H1 (cell line): ENCODE data around the gene WNT1. TPM values are rescaled to one million over a fixed set of nuclear protein-coding genes. Genes with fewer than 3 reads are reported as not detected.

ENCODE experiments used
- CTCF ChIA-PET: fragments of 300-600 bp; sonication (Branson Sonifier 250); formaldehyde crosslinking; loops from one replicate; lab custom pipeline; 2021; ENCODE audit not compliant: partially characterized antibody; lab: Charles Lee
- POLR2A ChIA-PET: fragments of 300-600 bp; sonication (Branson Sonifier 250); formaldehyde crosslinking; loops from one replicate; lab custom pipeline; 2021; ENCODE audit warnings: inconsistent platforms; ENCODE audit not compliant: partially characterized antibody; lab: Charles Lee
- DNase-seq, 2 experiments: peaks; one replicate each; pipeline versions ENCODE4 v3.0.0 to v3.0.0-alpha.2; 2010 to 2022; ENCODE audit warnings: low spot score in 2 of 2, low read depth in 1 of 2, mixed read lengths in 1 of 2
- FAIRE-seq: peaks from 2 replicates; lab custom pipeline; 2011; peaks lifted over from hg19 to GRCh38; lab: Jason Lieb, UNC
- H2AFZ ChIP-seq: 2 replicates; pipeline ENCODE4 v1.8.1; 2012; ENCODE audit warnings: low read length, inconsistent platforms
- H2AK5ac ChIP-seq: 2 replicates; pipeline ENCODE4 v1.6.1; 2013; ENCODE audit warnings: low read depth, low read length
- H2BK120ac ChIP-seq: replicated peaks from 2 replicates; pipeline ENCODE3; 2013; ENCODE audit warnings: low read depth, low read length, inconsistent platforms
- H2BK12ac ChIP-seq: 2 replicates; pipeline ENCODE4 v1.6.1; 2013; ENCODE audit warnings: low read depth, low read length
- H2BK15ac ChIP-seq: 2 replicates; pipeline ENCODE4 v1.6.1; 2013; ENCODE audit warnings: low read length
- H2BK20ac ChIP-seq: 2 replicates; pipeline ENCODE4 v1.6.1; 2013; ENCODE audit warnings: low read length
- H2BK5ac ChIP-seq: 2 replicates; pipeline ENCODE4 v1.6.1; 2013; ENCODE audit warnings: low read depth, low read length
- H3K14ac ChIP-seq: 2 replicates; pipeline ENCODE4 v1.6.1; 2013; ENCODE audit warnings: inconsistent platforms; ENCODE audit not compliant: insufficient read length
- H3K18ac ChIP-seq: 2 replicates; pipeline ENCODE4 v1.6.1; 2013; ENCODE audit warnings: low read length; ENCODE audit errors: extremely low read depth
- H3K23ac ChIP-seq: 2 replicates; pipeline ENCODE4 v1.6.1; 2013; ENCODE audit warnings: inconsistent platforms; ENCODE audit not compliant: insufficient read length
- H3K23me2 ChIP-seq: 2 replicates; pipeline ENCODE4 v1.6.1; 2013; ENCODE audit warnings: low read depth, low read length
- H3K27ac ChIP-seq: 2 replicates; pipeline ENCODE4 v1.6.1; 2011; ENCODE audit warnings: low read depth, low read length, inconsistent platforms
- H3K27me3 ChIP-seq, 4 experiments: replicated peaks in 1 of 4; 1 replicate in 1 of 4; 2 replicates in 3 of 4; pipeline versions ENCODE4 v1.6.1 to v1.8.1; 2011 to 2013; ENCODE audit warnings: low read length in 3 of 4, mild to moderate bottlenecking in 3 of 4, inconsistent platforms in 2 of 4, mixed read lengths in 2 of 4, moderate library complexity in 1 of 4; ENCODE audit not compliant: control insufficient read depth in 3 of 4, insufficient read depth in 3 of 4; ENCODE audit errors: extremely low read depth in 1 of 4
- H3K36me3 ChIP-seq, 4 experiments: 2 replicates each; pipeline versions ENCODE4 v1.6.1 to v1.8.1; 2011 to 2013; ENCODE audit warnings: mild to moderate bottlenecking in 4 of 4, low read length in 3 of 4, moderate library complexity in 2 of 4, control low read depth in 1 of 4, inconsistent platforms in 1 of 4; ENCODE audit not compliant: insufficient read depth in 4 of 4, control insufficient read depth in 2 of 4
- H3K4ac ChIP-seq: replicated peaks from 2 replicates; pipeline ENCODE3; 2013; ENCODE audit warnings: low read length, low read depth, mixed read lengths, inconsistent platforms; ENCODE audit not compliant: insufficient read length
- H3K4me1 ChIP-seq, 4 experiments: replicated peaks in 1 of 4; 1 replicate in 1 of 4; 2 replicates in 3 of 4; pipeline versions ENCODE4 v1.6.1 to v1.8.1; 2011 to 2013; ENCODE audit warnings: low read length in 3 of 4, inconsistent platforms in 2 of 4, mixed read lengths in 1 of 4; ENCODE audit not compliant: insufficient read depth in 4 of 4, control insufficient read depth in 3 of 4
- H3K4me2 ChIP-seq, 2 experiments: 2 replicates each; pipeline versions ENCODE4 v1.6.1 to v1.8.1; 2011 to 2013; ENCODE audit warnings: low read depth in 2 of 2, low read length in 2 of 2, control low read depth in 1 of 2, inconsistent platforms in 1 of 2, mild to moderate bottlenecking in 1 of 2; ENCODE audit not compliant: insufficient read depth in 1 of 2
- H3K4me3 ChIP-seq, 4 experiments: fragments of 200-600, 300-600 bp in 1 of 4; sonication (generic), shearing (Covaris generic), sonication (Bioruptor Twin) in 1 of 4; 2 replicates each; pipeline versions ENCODE4 v1.5.1 to v1.8.1; 2011 to 2016; ENCODE audit warnings: low read length in 4 of 4, low read depth in 3 of 4, control low read depth in 2 of 4, inconsistent platforms in 2 of 4, mild to moderate bottlenecking in 2 of 4, mixed read lengths in 1 of 4, moderate library complexity in 1 of 4; ENCODE audit not compliant: insufficient read depth in 2 of 4; ENCODE audit errors: extremely low read depth in 1 of 4
- H3K56ac ChIP-seq: replicated peaks from 2 replicates; pipeline ENCODE3; 2013; ENCODE audit warnings: low read depth, mild to moderate bottlenecking, mixed read lengths, low read length, inconsistent platforms; ENCODE audit not compliant: insufficient read length
- H3K79me1 ChIP-seq: 2 replicates; pipeline ENCODE4 v1.6.1; 2013; ENCODE audit warnings: low read depth, low read length, control low read depth
- H3K79me2 ChIP-seq, 2 experiments: 2 replicates each; pipeline versions ENCODE4 v1.6.1 to v1.8.1; 2012 to 2013; ENCODE audit warnings: low read length in 2 of 2, mild to moderate bottlenecking in 2 of 2, inconsistent platforms in 1 of 2; ENCODE audit not compliant: insufficient read depth in 2 of 2, control insufficient read depth in 1 of 2
- H3K9ac ChIP-seq, 4 experiments: replicated peaks in 1 of 4; 1 replicate in 1 of 4; 2 replicates in 3 of 4; pipeline versions ENCODE4 v1.6.1 to v1.8.1; 2011 to 2013; ENCODE audit warnings: low read depth in 3 of 4, low read length in 3 of 4, control low read depth in 2 of 4, mild to moderate bottlenecking in 2 of 4, moderate library complexity in 2 of 4, inconsistent platforms in 1 of 4; ENCODE audit errors: extremely low read depth in 1 of 4
- H3K9me3 ChIP-seq, 2 experiments: 2 replicates each; pipeline versions ENCODE4 v1.6.1 to v1.8.1; 2012 to 2013; ENCODE audit warnings: mild to moderate bottlenecking in 2 of 2, moderate library complexity in 2 of 2, control low read depth in 1 of 2, inconsistent platforms in 1 of 2, low read depth in 1 of 2, low read length in 1 of 2, mixed read lengths in 1 of 2; ENCODE audit not compliant: insufficient read depth in 2 of 2
- H4K20me1 ChIP-seq, 2 experiments: replicated peaks in 1 of 2; 2 replicates each; pipeline versions ENCODE3 to v1.8.1; 2011 to 2013; ENCODE audit warnings: inconsistent platforms in 2 of 2, low read length in 2 of 2, mild to moderate bottlenecking in 1 of 2; ENCODE audit not compliant: insufficient read depth in 2 of 2, control insufficient read depth in 1 of 2
- H4K5ac ChIP-seq: 2 replicates; pipeline ENCODE4 v1.6.1; 2013; ENCODE audit warnings: low read length, low read depth, mixed read lengths, inconsistent platforms; ENCODE audit not compliant: insufficient read length
- H4K8ac ChIP-seq: 2 replicates; pipeline ENCODE4 v1.8.0; 2013; ENCODE audit warnings: mild to moderate bottlenecking, moderate library complexity, low read length, inconsistent platforms; ENCODE audit not compliant: insufficient read depth; ENCODE audit errors: extremely low read depth
- H4K91ac ChIP-seq: replicated peaks from 2 replicates; pipeline ENCODE3; 2013; ENCODE audit warnings: low read length, mixed read lengths, inconsistent platforms; ENCODE audit not compliant: insufficient read length
- CTCF ChIP-seq, 3 experiments: IDR thresholded peaks; 1 replicate in 2 of 3; 2 replicates in 1 of 3; pipeline versions ENCODE4 v1.5.1 to v1.6.1; 2011; ENCODE audit warnings: low read length in 3 of 3, mild to moderate bottlenecking in 3 of 3, inconsistent platforms in 2 of 3, low read depth in 1 of 3, moderate library complexity in 1 of 3; ENCODE audit not compliant: insufficient read depth in 1 of 3; ENCODE audit errors: control extremely low read depth in 1 of 3
- EP300 ChIP-seq, 2 experiments: IDR thresholded peaks; 1 replicate in 1 of 2; 2 replicates in 1 of 2; pipeline ENCODE4 v1.6.1; 2011 to 2012; ENCODE audit warnings: low read depth in 2 of 2, low read length in 2 of 2, mild to moderate bottlenecking in 2 of 2, borderline replicate concordance in 1 of 2, inconsistent platforms in 1 of 2, moderate library complexity in 1 of 2
- GABPA ChIP-seq: IDR thresholded peaks from 2 replicates; pipeline ENCODE4 v1.6.1; 2011; ENCODE audit warnings: mild to moderate bottlenecking, low read length, moderate library complexity, borderline replicate concordance; ENCODE audit not compliant: insufficient read depth
- GTF2F1 ChIP-seq: IDR thresholded peaks from 2 replicates; pipeline ENCODE4 v1.6.1; 2012; ENCODE audit warnings: low read depth, low read length, improper control_type of control experiment, borderline replicate concordance
- POLR2AphosphoS5 ChIP-seq: IDR thresholded peaks from 2 replicates; pipeline ENCODE4 v1.6.1; 2011; ENCODE audit warnings: low read depth, low read length
- RAD21 ChIP-seq, 2 experiments: IDR thresholded peaks in 1 of 2; conservative IDR thresholded peaks in 1 of 2; 2 replicates each; pipeline ENCODE4 v1.6.1; 2011; ENCODE audit warnings: low read depth in 2 of 2, low read length in 2 of 2, improper control_type of control experiment in 1 of 2, inconsistent platforms in 1 of 2, mild to moderate bottlenecking in 1 of 2, moderate library complexity in 1 of 2
- SIRT6 ChIP-seq: IDR thresholded peaks from one replicate; pipeline ENCODE4 v1.7.1; 2012; ENCODE audit warnings: low read length, inconsistent platforms
- SIX5 ChIP-seq: IDR thresholded peaks from 2 replicates; pipeline ENCODE4 v1.6.1; 2011; ENCODE audit warnings: mild to moderate bottlenecking, low read depth, low read length
- TAF7 ChIP-seq: optimal IDR thresholded peaks from 2 replicates; pipeline ENCODE3; 2011; ENCODE audit warnings: low read depth, mild to moderate bottlenecking, inconsistent platforms, low read length, moderate library complexity, borderline replicate concordance
- TBP ChIP-seq: IDR thresholded peaks from 2 replicates; pipeline ENCODE4 v1.6.1; 2011; ENCODE audit warnings: low read depth, low read length, improper control_type of control experiment
- WGBS, 2 experiments: shearing (Covaris generic) in 1 of 2; methylation state at CpG; one replicate each; pipeline versions ENCODE4 v1.1.6 to v1.1.7; 2013 to 2015; ENCODE audit warnings: low lambda C conversion rate in 2 of 2, mixed read lengths in 2 of 2, inconsistent platforms in 1 of 2, low coverage in 1 of 2, missing lambda C conversion rate in 1 of 2; ENCODE audit not compliant: insufficient replicate concordance in 2 of 2, insufficient coverage in 1 of 2, insufficient read length in 1 of 2; ENCODE audit errors: extremely low coverage in 1 of 2, missing lambda C conversion rate in 1 of 2; 5-methylcytosine and 5-hydroxymethylcytosine counted together
- polyA plus RNA-seq, 7 experiments: library from polyadenylated mRNA; depleted of rRNA in 3 of 7; stranded (reverse) in 5 of 7; unstranded in 2 of 7; fragments of >200 nt in 5 of 7; fragments of 200-250 nt in 2 of 7; gene quantifications; 1 replicate in 5 of 7; 2 replicates in 1 of 7; 4 replicates in 1 of 7; pipeline versions ENCODE4 v1.2.1 to v1.2.3, GENCODE V29; 2011 to 2013; ENCODE audit warnings: missing spikeins in 2 of 7, mixed read lengths in 2 of 7
- total RNA-seq: library from RNA; stranded (reverse); fragmentation: NEBNext Ultra II Directional; extraction: Animal tissue kit (Norgen Biotek cat#: 25700); gene quantifications from 2 replicates; pipeline ENCODE4 v1.2.1, GENCODE V29; 2021

The WNT1 gene
- total and polyA plus RNA-seq, 2 of the 8 experiments (the other 6 are each of a cell fraction or from before 2014, with no cell fraction given), result not detected

- H2BK20ac ChIP-seq, result no peak overlapping the region
- H3K23ac ChIP-seq, result no peak overlapping the region
- no peaks in the 10 kb centered on the region for H3K9me3 ChIP-seq
- H4K91ac ChIP-seq, result no peak overlapping the region
- H4K8ac ChIP-seq, result no peak overlapping the region
- no peak for FAIRE-seq
- H3K4me3 ChIP-seq, result no peak overlapping the region
- peaks cover 10% of the 10 kb centered on the region; the same call in 1 of the 2 replicates for H3K79me1 ChIP-seq
- H3K4ac ChIP-seq, result no peak overlapping the region
- no peak overlapping the region for H2AK5ac ChIP-seq
- no peak overlapping the region for H3K27ac ChIP-seq
- H3K4me2 ChIP-seq, result no peak overlapping the region
- peaks cover 5 to 14% (median 8%) of the 10 kb centered on the region in 4 experiments; a peak in 6 of 7 replicates for H3K4me1 ChIP-seq
- H3K27me3 ChIP-seq, result no peaks in the 10 kb centered on the region
- H2BK5ac ChIP-seq, result no peak overlapping the region
- no peak overlapping the region for H3K9ac ChIP-seq
- peaks cover 9% of the 10 kb centered on the region; the same call in 1 of the 2 replicates for H3K23me2 ChIP-seq
- CTCF ChIA-PET, result interaction anchor here (1.5 to 40.8 kb wide), 4 partner anchors 20 to 62 kb away, joined by 3 to 1336 read pairs (median 144); partner anchors contain the start of genes DDN, FKBP11 and WNT1
- 95% methylated on average over 3 of the region's 3 CpGs; no CpG with 5 or more reads in 1 of the 2 experiments for WGBS, 2 experiments
- no peak overlapping the region for H4K5ac ChIP-seq
- no peak overlapping the region for H2AFZ ChIP-seq
- no peak overlapping the region for H3K56ac ChIP-seq
- DNase-seq, result no peak
- H3K36me3 ChIP-seq, result peaks cover 3 to 34% (median 7%) of the 10 kb centered on the region in 4 experiments; a peak in 5 of 8 replicates
- no peak overlapping the region for H3K18ac ChIP-seq
- POLR2A ChIA-PET, result interaction anchor here (1.8 to 6.7 kb wide), 3 partner anchors 11 to 33 kb away, joined by 4 to 77 read pairs (median 8); no protein-coding TSS in a partner anchor
- H3K79me2 ChIP-seq, result peaks cover 36 to 69% of the 10 kb centered on the region in 2 experiments
- no peak overlapping the region for H3K14ac ChIP-seq
- H2BK15ac ChIP-seq, result no peak overlapping the region
- H2BK120ac ChIP-seq, result no peak overlapping the region
- H4K20me1 ChIP-seq, result peaks cover 13 to 33% of the 10 kb centered on the region in 2 experiments
- H2BK12ac ChIP-seq, result no peak overlapping the region
- TF ChIP-seq TBP (no peak), TAF7 (no peak), POLR2AphosphoS5 (no peak), EP300 (IDR thresholded peaks at IDR 0.05; ENCODE audit: borderline replicate concordance in 1 of 2, low read depth in 2 of 2, low read length in 2 of 2) (no peak), GTF2F1 (no peak), CTCF (IDR thresholded peaks at IDR 0.05; ENCODE audit: control extremely low read depth in 1 of 3, insufficient read depth in 1 of 3, low read depth in 1 of 3, low read length in 3 of 3) (no peak), RAD21 (IDR thresholded peaks at IDR 0.05 in 1 of 2, conservative IDR thresholded peaks at IDR 0.05 in 1 of 2; ENCODE audit: low read depth in 2 of 2, low read length in 2 of 2) (no peak), SIRT6 (no peak), GABPA (no peak), SIX5 (no peak)
These were observed 24.1 kb upstream of the WNT1 start for GRCh38 chr12:48954061-48954460.
